CD14-positive monocyte (primary cell): ENCODE measurements around the gene SNAPC4. TPM values are rescaled to one million over a fixed set of nuclear protein-coding genes. Genes with fewer than 3 reads are reported as not detected.

Experiments used
- DNase-seq, 3 donors: peaks; one replicate each; pipeline ENCODE4 v3.0.0-alpha.2; 2011 to 2022
- H2AFZ ChIP-seq: 2 replicates; pipeline ENCODE4 v1.6.0; 2012; ENCODE audit warnings: mild to moderate bottlenecking, low read depth, low read length, inconsistent platforms; ENCODE audit not compliant: insufficient read depth, poor library complexity, severe bottlenecking
- H3K27ac ChIP-seq, 2 donors: 1 replicate in 1 of 2; 2 replicates in 1 of 2; pipeline ENCODE4 v1.5.1; 2012 to 2013; ENCODE audit warnings: low read length in 2 of 2, control low read depth in 1 of 2, inconsistent platforms in 1 of 2, low read depth in 1 of 2, mild to moderate bottlenecking in 1 of 2
- H3K27me3 ChIP-seq, 2 donors: one replicate each; pipeline versions ENCODE4 v1.6.0 to v1.6.1; 2011 to 2013; ENCODE audit warnings: low read length in 2 of 2; ENCODE audit not compliant: control insufficient read depth in 2 of 2, insufficient read depth in 2 of 2
- H3K36me3 ChIP-seq, 2 donors: replicated peaks in 1 of 2; 1 replicate in 1 of 2; 2 replicates in 1 of 2; pipeline versions ENCODE4 v1.5.1 to v1.6.1; 2012 to 2013; ENCODE audit warnings: low read length in 2 of 2, control low read depth in 1 of 2, inconsistent platforms in 1 of 2, mild to moderate bottlenecking in 1 of 2; ENCODE audit not compliant: insufficient read depth in 2 of 2, control insufficient read depth in 1 of 2
- H3K4me1 ChIP-seq, 2 donors: 1 replicate in 1 of 2; 2 replicates in 1 of 2; pipeline versions ENCODE4 v1.5.1 to v1.6.1; 2012 to 2013; ENCODE audit warnings: low read length in 2 of 2, control low read depth in 1 of 2, inconsistent platforms in 1 of 2, mild to moderate bottlenecking in 1 of 2, moderate library complexity in 1 of 2; ENCODE audit not compliant: insufficient read depth in 2 of 2, control insufficient read depth in 1 of 2
- H3K4me2 ChIP-seq: replicated peaks from 2 replicates; pipeline ENCODE3; 2012; ENCODE audit warnings: low read length, moderate library complexity, mild to moderate bottlenecking; ENCODE audit not compliant: poor library complexity, severe bottlenecking; ENCODE audit errors: extremely low read depth
- H3K4me3 ChIP-seq, 3 experiments: fragments of 200-600 bp in 1 of 3; sonication (generic) in 1 of 3; replicated peaks in 1 of 3; 1 replicate in 2 of 3; 2 replicates in 1 of 3; pipeline ENCODE4 v1.5.1; 2011 to 2013; ENCODE audit warnings: low read length in 3 of 3, mild to moderate bottlenecking in 3 of 3, control low read depth in 2 of 3, low read depth in 2 of 3, inconsistent platforms in 1 of 3, moderate library complexity in 1 of 3
- H3K79me2 ChIP-seq: 2 replicates; pipeline ENCODE4 v1.6.0; 2012; ENCODE audit warnings: mild to moderate bottlenecking, control low read depth, inconsistent platforms, low read length, moderate library complexity; ENCODE audit not compliant: insufficient read depth
- H3K9ac ChIP-seq: 2 replicates; pipeline ENCODE4 v1.6.0; 2017; ENCODE audit warnings: low read length, mild to moderate bottlenecking; ENCODE audit not compliant: insufficient read depth, poor library complexity, severe bottlenecking
- H3K9me3 ChIP-seq, 2 donors: replicated peaks in 1 of 2; 1 replicate in 1 of 2; 2 replicates in 1 of 2; pipeline versions ENCODE4 v1.5.1 to v1.6.1; 2012 to 2013; ENCODE audit warnings: low read length in 2 of 2, control low read depth in 1 of 2; ENCODE audit not compliant: control insufficient read depth in 1 of 2, insufficient read depth in 1 of 2
- H4K20me1 ChIP-seq: 2 replicates; pipeline ENCODE4 v1.6.0; 2012; ENCODE audit warnings: mild to moderate bottlenecking, low read length, control low read depth, moderate library complexity; ENCODE audit not compliant: insufficient read depth
- H3K27ac Mint-ChIP-seq, 7 donors: one replicate each; pipeline ENCODE4 v1.8.0; 2020; ENCODE audit warnings: mild to moderate bottlenecking in 7 of 7, mixed read lengths in 7 of 7, moderate library complexity in 6 of 7, inconsistent platforms in 2 of 7
- H3K27me3 Mint-ChIP-seq, 3 donors: one replicate each; pipeline ENCODE4 v1.8.0; 2021 to 2022; ENCODE audit warnings: low read depth in 3 of 3, mild to moderate bottlenecking in 3 of 3, mixed read lengths in 3 of 3, moderate library complexity in 3 of 3, inconsistent platforms in 1 of 3
- H3K36me3 Mint-ChIP-seq, 2 donors: one replicate each; pipeline ENCODE4 v1.8.0; 2020; ENCODE audit warnings: mixed read lengths in 2 of 2, inconsistent platforms in 1 of 2, mild to moderate bottlenecking in 1 of 2
- H3K4me1 Mint-ChIP-seq: one replicate; pipeline ENCODE4 v1.8.0; 2020; ENCODE audit warnings: mild to moderate bottlenecking, mixed read lengths
- H3K4me3 Mint-ChIP-seq, 2 donors: one replicate each; pipeline ENCODE4 v1.8.0; 2020; ENCODE audit warnings: mild to moderate bottlenecking in 2 of 2, mixed read lengths in 2 of 2, moderate library complexity in 1 of 2
- H3K9me3 Mint-ChIP-seq, 7 donors: one replicate each; pipeline ENCODE4 v1.8.0; 2020 to 2022; ENCODE audit warnings: mixed read lengths in 7 of 7, mild to moderate bottlenecking in 6 of 7, moderate library complexity in 6 of 7, inconsistent platforms in 2 of 7
- WGBS: methylation state at CpG from one replicate; pipeline ENCODE4 v1.1.5; 2013; ENCODE audit warnings: missing lambda C conversion rate; ENCODE audit not compliant: insufficient coverage; 5-methylcytosine and 5-hydroxymethylcytosine counted together
- intact Hi-C, 2 donors: fragments of 100-400 bp; cut with micrococcal nuclease; formaldehyde crosslinking; loops; one replicate each; pipeline versions ENCODE4 v1.15.0 to v1.15.1; 2023
- polyA plus RNA-seq, 3 donors: library from polyadenylated mRNA; depleted of rRNA in 1 of 3; unstranded in 2 of 3; stranded (reverse) in 1 of 3; fragments of 300-500 nt in 2 of 3; fragments of >200 nt in 1 of 3; fragmentation: Illumina TruSeq in 2 of 3; gene quantifications; 1 replicate in 2 of 3; 2 replicates in 1 of 3; pipeline ENCODE4 v1.2.3, GENCODE V29; 2012 to 2021
- TF ChIP-seq, protein P1 (sequence below): fragments of 200-600 bp; IDR thresholded peaks from one replicate; pipeline ENCODE4 v1.8.0; 2022; ENCODE audit warnings: antibody characterized with exemption, mild to moderate bottlenecking

The SNAPC4 gene
- polyA plus RNA-seq, 3 donors = 0.59 to 6.7 (median 1.2) TPM

GRCh38 chr9:136355616-136356557 is 44.1 kb downstream of the SNAPC4 start:
- Histone ChIP-seq H3K27me3 (no peaks in the 10 kb centered on the region), H3K9me3 (no peaks in the 10 kb centered on the region), H4K20me1 (no peaks in the 10 kb centered on the region), H3K4me2 (no peak overlapping the region), H3K79me2 (no peaks in the 10 kb centered on the region), H3K27ac (no peak overlapping the region), H3K9ac (no peak overlapping the region), H3K4me3 (no peak overlapping the region), H2AFZ (no peak overlapping the region), H3K4me1 (no peaks in the 10 kb centered on the region), H3K36me3 (no peaks in the 10 kb centered on the region)
- DNase-seq = no peak
- peaks cover 0 to 3% (median 0%) of the 10 kb centered on the region in 3 donors for H3K27me3 Mint-ChIP-seq
- 95% methylated on average over 53 of the region's 54 CpGs for WGBS
- no peaks in the 10 kb centered on the region for H3K9me3 Mint-ChIP-seq
- no peaks in the 10 kb centered on the region for H3K36me3 Mint-ChIP-seq
- TF ChIP-seq, protein P1, sequence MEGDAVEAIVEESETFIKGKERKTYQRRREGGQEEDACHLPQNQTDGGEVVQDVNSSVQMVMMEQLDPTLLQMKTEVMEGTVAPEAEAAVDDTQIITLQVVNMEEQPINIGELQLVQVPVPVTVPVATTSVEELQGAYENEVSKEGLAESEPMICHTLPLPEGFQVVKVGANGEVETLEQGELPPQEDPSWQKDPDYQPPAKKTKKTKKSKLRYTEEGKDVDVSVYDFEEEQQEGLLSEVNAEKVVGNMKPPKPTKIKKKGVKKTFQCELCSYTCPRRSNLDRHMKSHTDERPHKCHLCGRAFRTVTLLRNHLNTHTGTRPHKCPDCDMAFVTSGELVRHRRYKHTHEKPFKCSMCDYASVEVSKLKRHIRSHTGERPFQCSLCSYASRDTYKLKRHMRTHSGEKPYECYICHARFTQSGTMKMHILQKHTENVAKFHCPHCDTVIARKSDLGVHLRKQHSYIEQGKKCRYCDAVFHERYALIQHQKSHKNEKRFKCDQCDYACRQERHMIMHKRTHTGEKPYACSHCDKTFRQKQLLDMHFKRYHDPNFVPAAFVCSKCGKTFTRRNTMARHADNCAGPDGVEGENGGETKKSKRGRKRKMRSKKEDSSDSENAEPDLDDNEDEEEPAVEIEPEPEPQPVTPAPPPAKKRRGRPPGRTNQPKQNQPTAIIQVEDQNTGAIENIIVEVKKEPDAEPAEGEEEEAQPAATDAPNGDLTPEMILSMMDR = no peak
- no peaks in the 10 kb centered on the region for H3K4me1 Mint-ChIP-seq
- intact Hi-C loops = no loop called here
- no peak overlapping the region for H3K27ac Mint-ChIP-seq
- no peak overlapping the region for H3K4me3 Mint-ChIP-seq

- Histone ChIP-seq H3K36me3 (no peaks in the 10 kb centered on the region), H3K4me1 (no peaks in the 10 kb centered on the region), H3K27me3 (no peaks in the 10 kb centered on the region), H3K79me2 (no peaks in the 10 kb centered on the region), H2AFZ (no peak overlapping the region), H3K9ac (no peak overlapping the region), H3K9me3 (no peaks in the 10 kb centered on the region), H3K4me3 (no peak overlapping the region), H3K27ac (no peak overlapping the region), H4K20me1 (no peaks in the 10 kb centered on the region), H3K4me2 (no peak overlapping the region)
- H3K36me3 Mint-ChIP-seq = no peaks in the 10 kb centered on the region
- no peak for DNase-seq
- H3K9me3 Mint-ChIP-seq = no peaks in the 10 kb centered on the region
- TF ChIP-seq, protein P1 = no peak
- peaks cover 0 to 5% (median 1%) of the 10 kb centered on the region in 3 donors for H3K27me3 Mint-ChIP-seq
- no peak overlapping the region for H3K27ac Mint-ChIP-seq
- intact Hi-C loops = no loop called here
- no peak overlapping the region for H3K4me3 Mint-ChIP-seq
- no peaks in the 10 kb centered on the region for H3K4me1 Mint-ChIP-seq
- 95% methylated on average over 10 of the region's 17 CpGs for WGBS
Observed at GRCh38 chr9:136354592-136355085, 45.3 kb downstream of the SNAPC4 start.
